Measurements from ENCODE around the gene RGL3.
"Not testable (repeated sequence)": the region's sequence is repeated elsewhere in the genome, so short reads cannot be mapped to it uniquely, and the experiment has no call there.

RGL3 gene

GRCh38 chr19:11418549-11419506, at the start of gene RGL3:
TSS of gene RGL3 (minus strand) at chr19:11419314. CDS start at chr19:11419278, 36 bp downstream.
- no peak for DNase-seq (ENCODE audit: low read depth)

GRCh38 chr19:11468266-11468845, 49.2 kb upstream of the RGL3 start:
- not testable (repeated sequence) for DNase-seq (ENCODE audit: low read depth)

- DNase-seq (ENCODE audit: low read depth), result no peak
Observed at GRCh38 chr19:11465600-11465999, 46.5 kb upstream of the RGL3 start.

GRCh38 chr19:11464333-11465265, 45.5 kb upstream of the RGL3 start:
- no peak for DNase-seq (ENCODE audit: low read depth)

GRCh38 chr19:11463391-11463790, 44.3 kb upstream of the RGL3 start:
- no peak for DNase-seq (ENCODE audit: low read depth)

- DNase-seq (ENCODE audit: low read depth), result no peak
Observed at GRCh38 chr19:11461453-11461852, 42.3 kb upstream of the RGL3 start.

GRCh38 chr19:11460207-11460606, 41.1 kb upstream of the RGL3 start:
- no peak for DNase-seq (ENCODE audit: low read depth)

GRCh38 chr19:11458912-11459311, 39.8 kb upstream of the RGL3 start:
- not testable (repeated sequence) for DNase-seq (ENCODE audit: low read depth)

GRCh38 chr19:11458236-11458900, 39.3 kb upstream of the RGL3 start:
- DNase-seq (ENCODE audit: low read depth), result no peak

GRCh38 chr19:11457831-11458230, 38.7 kb upstream of the RGL3 start:
- DNase-seq (ENCODE audit: low read depth), result no peak

- no peak for DNase-seq (ENCODE audit: low read depth)
Observed at GRCh38 chr19:11457115-11457514, 38.0 kb upstream of the RGL3 start.

GRCh38 chr19:11456659-11457058, 37.5 kb upstream of the RGL3 start:
- DNase-seq (ENCODE audit: low read depth), result no peak

GRCh38 chr19:11455233-11455554, 36.1 kb upstream of the RGL3 start:
- DNase-seq (ENCODE audit: low read depth), result not testable (repeated sequence)

GRCh38 chr19:11453468-11454341, 34.6 kb upstream of the RGL3 start:
- DNase-seq (ENCODE audit: low read depth), result no peak

- DNase-seq (ENCODE audit: low read depth), result no peak
Observed at GRCh38 chr19:11452620-11453310, 33.7 kb upstream of the RGL3 start.

GRCh38 chr19:11451871-11452619, 32.9 kb upstream of the RGL3 start:
- no peak for DNase-seq (ENCODE audit: low read depth)

GRCh38 chr19:11451327-11451870, 32.3 kb upstream of the RGL3 start:
- DNase-seq (ENCODE audit: low read depth), result no peak

GRCh38 chr19:11450570-11451326, 31.6 kb upstream of the RGL3 start:
- DNase-seq (ENCODE audit: low read depth), result no peak
